Stimulated activated CD4-positive, alpha-beta T cell treated with anti-CD3 and anti-CD28 coated beads, Interleukin-4, amount 100 ng/mL, for 24 hours (primary cell): ENCODE data around the gene BCAN.
A peak's percentile ranks its signal among the peaks of the same experiment; 100 is the strongest.
"Not testable (repeated sequence)": the region's sequence is repeated elsewhere in the genome, so short reads cannot be mapped to it uniquely, and the experiment has no call there.

Experiments
- DNase-seq: peaks from one replicate; pipeline ENCODE4 v3.0.0-alpha.2; 2020

Gene BCAN

DNA sequence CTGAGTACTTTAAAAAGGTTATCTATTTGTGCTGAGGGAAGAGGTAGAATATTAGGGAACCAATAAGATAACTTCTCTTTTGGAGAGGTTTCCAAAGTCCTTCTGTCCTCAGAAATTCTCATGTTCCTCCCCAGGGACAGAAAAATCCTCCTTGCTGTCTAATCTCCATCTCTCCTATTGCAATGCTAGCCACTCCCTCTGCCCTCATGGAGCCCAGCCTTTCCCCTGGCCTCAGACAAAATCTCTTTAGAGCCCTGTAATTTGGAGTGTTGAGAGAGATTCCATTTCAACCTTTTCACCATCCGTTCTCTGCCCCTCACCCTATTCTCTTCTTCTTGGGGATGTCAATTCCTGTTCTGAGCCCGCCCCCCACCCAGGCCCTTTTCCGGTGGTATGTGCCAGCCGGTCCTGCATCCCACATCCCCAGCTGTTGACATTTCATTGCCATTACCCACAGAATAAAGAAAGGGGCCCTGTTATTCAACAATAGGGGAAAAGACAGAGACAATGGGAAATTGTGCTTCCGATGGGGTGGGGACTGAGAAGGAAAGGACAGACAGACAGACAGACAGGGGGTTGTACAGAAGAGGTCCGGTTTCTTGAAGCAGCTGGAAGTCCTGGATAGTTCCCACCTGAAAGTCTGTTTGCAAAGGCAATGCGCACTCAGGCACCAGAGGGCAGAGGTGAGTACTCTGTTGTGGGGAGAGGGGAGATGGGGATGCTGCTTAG lies 22.9 kb upstream of the BCAN start, which contains the start of gene HAPLN2:
Gene HAPLN2 (plus strand): TSS at position 563 of the 729 bp plus-strand sequence. CDS start 4,076 bp downstream, outside the sequence.
- DNase-seq = peak; percentile 30

DNA sequence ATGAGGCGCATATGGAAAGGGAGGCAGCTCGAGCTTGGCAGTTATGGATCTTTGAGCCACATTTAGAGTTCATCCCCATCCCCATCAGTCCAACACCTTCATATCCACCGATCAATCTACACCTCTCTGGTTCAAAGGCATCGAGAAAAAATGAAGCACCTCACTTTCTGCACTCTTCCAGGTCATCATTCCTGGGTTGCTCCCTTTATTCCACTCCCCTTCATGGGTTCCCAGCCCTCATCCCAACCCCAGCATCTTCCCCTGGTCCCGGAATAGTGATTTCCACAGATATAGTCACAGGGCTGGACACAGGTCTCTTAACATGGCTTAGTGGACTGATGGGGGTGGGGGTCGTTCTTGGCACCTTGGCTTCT lies 22.3 kb upstream of the BCAN start:
- no peak for DNase-seq

DNA sequence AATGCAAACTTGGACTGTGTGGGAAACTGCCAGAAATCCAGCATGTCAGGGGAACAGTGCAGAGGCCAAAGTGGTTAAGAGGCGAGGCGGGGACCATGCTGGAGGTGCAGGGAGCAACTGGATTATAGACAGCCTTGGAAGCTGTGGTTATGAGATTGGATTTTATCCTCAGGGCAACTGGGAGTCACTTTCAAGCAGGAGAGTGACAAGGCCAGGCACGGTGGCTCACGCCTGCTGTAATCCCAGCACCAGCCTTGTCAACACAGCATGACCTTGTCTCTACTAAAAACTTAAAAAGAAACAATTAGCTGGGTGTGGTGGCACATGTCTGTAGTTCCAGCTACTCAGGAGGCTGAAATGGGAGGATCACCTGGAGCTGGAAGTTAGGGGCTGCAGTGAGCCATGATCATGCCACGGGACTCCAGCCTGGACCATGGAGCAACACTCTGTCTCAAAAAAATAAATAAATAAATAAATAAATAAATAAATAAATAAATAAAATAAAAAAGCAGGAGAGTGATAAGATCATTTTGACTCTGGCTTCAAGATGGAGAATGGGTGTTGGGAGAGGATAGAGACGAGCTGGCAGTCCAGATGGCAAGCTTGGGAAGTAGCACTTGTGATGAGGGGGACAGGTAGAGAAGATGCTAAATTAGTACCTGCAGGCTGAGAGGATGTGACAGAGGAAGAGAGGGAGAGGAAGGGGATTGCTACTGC lies 19.2 kb upstream of the BCAN start:
- DNase-seq = no peak

DNA sequence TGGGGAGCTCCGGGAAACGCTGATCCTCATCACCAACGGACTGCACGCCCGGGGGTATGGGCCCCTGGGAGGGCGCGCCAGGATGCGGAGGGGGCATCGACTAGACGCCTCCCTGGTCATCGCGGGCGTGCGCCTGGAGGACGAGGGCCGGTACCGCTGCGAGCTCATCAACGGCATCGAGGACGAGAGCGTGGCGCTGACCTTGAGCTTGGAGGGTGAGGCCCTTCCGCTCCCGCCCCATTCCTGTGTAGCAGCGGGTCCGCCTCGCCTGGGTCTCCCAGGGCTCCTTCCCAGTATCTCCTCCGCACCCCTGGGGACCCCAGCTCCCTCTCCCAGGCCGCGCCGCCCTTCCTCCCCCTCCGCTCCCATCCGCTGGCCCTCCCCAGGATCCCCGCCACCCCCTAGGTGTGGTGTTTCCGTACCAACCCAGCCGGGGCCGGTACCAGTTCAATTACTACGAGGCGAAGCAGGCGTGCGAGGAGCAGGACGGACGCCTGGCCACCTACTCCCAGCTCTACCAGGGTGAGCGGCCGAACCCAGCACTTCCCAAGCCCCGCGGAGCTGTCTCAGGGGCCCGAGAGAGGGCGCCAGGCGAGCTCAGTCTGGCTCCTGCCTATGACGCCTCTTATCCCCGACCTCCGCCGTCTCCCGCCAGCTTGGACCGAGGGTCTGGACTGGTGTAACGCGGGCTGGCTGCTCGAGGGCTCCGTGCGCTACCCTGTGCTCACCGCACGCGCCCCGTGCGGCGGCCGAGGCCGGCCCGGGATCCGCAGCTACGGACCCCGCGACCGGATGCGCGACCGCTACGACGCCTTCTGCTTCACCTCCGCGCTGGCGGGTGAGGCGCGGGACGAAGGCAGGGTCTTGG lies 17.7 kb upstream of the BCAN start:
- DNase-seq = peak; percentile 40

DNA sequence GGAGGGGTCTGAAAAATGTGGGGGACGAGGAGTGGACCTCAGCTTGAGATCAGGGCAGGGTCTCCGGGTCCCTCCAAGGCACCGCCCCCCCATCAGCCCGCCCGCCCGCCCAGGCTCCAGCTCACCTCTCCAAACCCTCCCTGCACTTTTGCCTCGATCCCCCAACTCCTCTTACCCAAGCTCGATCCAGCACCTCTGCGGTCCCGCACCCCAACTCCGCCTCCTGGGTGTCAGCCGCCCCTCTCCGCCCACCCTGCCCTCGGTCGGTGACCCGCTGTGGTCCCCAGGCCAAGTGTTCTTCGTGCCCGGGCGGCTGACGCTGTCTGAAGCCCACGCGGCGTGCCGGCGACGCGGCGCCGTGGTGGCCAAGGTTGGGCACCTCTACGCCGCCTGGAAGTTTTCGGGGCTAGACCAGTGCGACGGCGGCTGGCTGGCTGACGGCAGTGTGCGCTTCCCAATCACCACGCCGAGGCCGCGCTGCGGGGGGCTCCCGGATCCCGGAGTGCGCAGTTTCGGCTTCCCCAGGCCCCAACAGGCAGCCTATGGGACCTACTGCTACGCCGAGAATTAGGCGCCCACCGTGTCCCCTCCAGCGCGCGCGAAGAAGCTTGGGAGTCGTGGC lies 17.0 kb upstream of the BCAN start:
- DNase-seq = no peak

DNA sequence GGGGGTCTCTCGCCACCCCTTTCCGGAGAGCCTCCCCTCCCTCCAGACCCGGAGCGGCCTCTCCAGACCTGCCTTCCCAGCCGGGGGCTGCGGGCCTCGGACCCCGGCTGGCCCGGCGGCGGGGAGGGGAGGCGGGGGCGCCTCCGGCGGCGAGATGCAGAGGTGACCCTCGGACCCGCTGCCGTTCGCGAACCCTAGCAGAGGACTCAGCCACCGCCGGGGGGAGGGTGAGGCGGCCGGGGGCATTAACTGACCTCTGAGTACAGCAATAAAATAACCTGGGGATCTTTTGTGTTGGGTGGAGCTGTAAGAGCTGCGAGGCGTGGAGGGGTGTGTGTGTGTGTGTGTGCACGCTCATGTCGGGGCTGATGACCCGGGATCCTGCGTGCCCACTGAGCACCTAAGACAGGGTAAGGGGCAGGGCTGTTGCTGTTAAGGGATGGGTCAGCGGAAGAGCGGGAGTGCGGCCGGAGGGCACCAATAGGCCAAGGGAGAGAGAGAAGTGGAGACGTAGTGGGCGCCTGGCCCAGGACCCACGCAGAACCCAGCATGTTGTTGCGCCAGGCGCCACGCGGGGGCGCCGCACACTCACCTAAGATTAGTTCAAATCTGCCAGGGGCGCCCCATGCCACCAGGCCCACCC lies 16.4 kb upstream of the BCAN start:
- peak; percentile 67 for DNase-seq

DNA sequence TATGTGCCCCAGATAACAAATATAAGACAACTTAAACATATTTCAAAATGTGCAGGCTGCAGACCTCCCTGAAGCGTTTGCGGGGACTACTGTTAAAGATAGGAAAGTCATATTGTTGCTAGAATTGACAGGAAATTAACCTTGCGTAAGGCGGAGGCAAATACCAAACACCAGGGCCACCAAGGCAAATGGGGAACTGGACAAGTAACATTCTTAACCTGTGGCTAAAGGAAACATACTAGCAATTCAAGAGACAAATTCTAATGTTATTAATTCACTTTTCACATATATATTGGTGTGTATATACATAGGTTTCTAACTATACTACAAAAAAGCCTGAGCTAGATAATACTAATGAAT lies 15.9 kb upstream of the BCAN start:
- no peak for DNase-seq

DNA sequence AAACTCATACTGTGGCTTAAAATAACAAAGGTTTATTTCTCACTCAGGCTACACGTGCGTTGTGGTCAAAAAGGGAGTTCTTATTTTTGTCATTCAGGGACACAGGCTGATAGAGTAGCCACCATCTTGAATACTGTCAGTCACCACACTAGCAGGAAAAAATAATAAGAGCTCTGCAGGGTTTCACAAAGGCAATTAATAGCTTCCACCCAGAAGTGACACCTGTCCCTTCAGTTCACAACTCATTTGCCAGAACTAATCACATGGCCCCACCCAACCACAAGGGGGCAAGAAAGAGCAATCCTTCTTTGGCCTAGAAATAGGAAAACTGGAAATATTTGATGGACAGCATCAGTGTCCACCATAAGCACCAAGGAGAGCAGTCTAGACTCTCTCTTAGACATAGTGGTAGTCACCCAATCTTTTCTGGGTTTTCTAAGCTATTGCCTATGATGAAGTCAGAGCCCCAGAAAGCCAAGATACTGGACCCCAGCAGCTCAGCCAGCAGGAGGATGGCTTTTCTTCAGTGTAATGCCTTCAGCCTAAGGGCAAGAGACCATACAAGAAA lies 14.5 kb upstream of the BCAN start:
- DNase-seq = peak; percentile 44

DNA sequence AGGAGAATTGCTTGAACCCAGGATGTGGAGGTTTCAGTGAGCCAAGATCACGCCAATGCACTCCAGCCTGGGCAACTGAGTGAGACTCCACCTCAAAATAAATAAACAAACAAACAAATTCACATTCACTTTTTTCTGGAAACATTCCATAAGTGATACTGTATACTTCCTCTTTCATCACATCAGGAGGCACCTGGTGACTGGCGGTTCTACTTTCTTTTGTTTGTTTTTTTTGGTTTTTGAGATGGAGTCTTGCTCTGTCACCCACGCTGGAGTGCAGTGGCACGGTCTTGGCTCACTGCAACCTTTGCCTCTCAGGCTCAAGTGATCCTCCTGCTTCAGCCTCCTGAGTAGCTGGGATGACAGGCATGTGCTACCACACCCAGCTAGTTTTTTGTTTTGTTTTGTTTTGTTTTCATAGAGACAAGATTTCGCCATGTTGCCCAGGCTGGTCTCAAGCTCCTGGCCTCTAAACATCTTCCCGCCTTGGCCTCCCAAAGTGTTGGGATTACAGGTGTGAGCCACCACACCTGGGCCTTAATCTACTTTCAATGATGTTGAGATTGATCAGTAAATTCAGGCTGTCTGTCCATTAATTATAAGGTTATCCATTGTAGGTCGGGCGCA lies 12.0 kb upstream of the BCAN start:
- no peak for DNase-seq

DNA sequence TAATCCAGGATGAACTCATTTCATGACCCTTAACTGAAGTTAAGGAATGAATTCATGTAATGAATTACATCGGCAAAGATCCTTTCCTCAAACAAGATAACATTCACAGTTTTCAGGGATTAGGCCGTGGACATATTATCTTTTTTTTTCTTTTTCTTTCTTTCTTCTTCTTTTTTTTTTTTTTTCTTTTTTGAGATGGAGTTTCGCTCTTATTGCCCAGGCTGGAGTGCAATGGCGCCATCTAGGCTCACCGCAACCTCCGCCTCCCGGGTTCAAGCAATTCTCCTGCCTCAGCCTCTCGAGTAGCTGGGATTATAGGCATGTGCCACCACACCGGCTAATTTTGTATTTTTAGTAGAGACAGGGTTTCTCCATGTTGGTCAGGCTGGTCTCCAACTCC lies 10.8 kb upstream of the BCAN start:
- not testable (repeated sequence) for DNase-seq

DNA sequence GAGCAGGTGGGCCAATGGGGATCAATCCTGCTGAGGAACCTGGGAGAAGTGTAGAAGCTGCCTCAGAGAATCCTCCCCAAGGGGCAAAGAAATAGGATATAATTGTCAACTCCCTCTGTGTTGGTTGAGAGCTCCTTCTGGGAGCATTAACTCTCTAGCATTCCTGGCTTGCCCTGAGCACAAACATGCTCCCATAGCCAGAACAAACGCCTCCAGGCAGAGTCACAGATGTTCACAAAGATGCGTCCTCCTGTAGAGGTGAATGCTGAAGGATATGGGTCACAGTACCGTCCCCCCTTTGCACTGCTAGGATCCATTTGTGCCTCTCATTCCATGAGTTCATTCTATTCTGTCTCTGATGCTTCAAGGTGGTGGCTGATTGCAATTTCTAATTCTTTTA lies 9.6 kb upstream of the BCAN start:
- DNase-seq = no peak

DNA sequence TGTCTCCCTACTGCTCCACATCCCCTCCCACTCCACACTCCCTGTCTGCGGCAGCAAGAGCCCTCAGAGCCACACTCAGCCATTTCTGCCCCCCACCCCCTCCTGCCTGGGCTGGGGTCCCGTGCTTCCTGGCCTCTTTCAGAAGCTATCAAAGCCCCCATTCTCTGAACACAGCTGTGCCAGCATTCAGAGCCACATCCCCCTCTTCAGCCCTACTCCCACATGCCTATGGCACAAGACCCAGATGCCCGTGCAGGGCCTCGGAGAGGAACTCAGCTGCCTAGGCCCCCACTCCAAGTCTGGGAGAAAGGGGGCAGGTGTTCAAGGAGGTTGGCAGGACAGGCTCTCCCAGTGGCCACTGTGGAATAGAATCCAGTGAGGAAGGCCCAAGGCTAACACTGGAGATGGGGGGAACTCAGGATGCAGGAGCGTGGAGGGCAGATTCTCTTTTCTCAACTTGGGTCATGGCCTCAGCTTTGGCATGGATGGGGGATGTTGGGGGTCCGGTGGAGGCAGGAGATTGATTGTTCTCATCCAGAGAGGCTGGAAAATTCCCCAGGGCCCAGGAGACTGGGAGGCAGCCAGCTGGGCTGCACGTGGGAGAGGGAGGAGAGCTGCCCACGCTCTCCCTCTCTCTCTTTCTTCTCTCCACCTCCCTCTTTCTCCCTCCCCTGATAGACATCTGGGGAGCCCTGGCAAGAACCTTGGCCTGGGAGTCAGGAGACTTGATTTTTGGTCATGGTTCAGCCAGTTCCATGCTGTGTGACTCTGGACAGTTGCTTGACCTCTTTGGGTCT lies 3.5 kb upstream of the BCAN start:
- no peak for DNase-seq

DNA sequence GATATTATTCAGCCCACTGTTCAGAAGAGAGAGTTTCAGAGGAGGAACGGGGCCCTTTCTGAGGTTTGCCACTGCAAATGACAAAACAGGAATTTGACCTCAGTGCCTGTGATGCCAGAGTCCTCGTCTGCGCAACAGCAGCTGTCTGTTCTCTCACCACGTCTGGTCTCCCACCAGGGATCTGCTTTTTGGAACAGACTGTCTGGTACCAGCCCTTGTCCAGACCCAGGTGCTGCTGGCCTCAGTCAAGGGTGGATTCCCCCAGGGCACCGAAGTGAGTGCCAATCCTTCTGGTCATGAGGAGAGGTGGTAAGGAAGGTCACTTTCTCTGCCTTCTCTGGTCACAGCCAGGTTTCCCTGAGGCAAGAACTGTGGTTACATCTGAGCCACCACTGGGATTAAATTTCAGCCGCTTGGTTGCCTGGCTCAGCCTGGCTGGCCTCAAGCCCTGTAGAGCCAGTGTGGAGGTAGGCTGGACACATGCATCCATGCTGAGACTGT lies 2.3 kb upstream of the BCAN start:
- no peak for DNase-seq

DNA sequence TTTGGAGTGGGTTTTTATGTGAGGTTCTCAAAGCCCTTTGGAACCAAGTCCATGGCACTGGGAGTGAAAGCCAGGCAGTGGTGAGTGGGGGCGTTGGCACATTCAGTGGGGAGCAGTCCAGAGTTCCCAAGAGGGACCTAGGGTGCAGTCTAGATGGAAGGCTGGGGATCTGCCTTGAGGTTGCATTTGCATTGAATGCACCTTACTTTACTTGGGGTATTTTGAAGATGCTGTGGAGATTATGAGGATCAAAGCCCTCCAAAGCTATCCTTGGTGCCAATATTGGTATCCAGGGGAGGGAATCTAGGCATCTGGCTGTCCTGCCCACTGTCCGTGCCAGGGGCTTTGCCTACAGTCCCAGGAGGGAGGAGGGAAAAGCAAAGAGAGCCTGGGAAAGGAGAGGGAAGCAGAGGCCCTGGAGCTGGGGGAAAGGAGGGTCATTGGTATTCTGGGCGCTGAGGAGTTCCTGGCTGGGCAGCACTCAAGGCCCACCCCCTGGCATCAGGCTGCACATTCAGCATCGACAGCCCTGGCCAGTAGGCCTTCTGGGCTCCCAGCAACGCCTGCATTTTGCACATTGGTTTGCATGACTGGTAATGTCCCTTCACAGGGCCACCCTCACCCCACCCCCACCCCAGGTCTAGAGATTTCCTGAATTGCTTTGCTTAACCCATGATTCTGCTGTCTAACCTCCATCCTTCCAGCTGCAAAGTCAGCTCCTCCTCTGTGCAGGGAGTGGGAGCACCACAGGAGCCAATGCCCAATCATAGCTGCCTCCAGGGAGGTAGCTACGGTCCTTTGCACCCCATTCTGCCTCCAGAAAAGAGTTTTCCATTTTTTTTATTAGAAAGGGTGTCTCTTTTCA lies 843 bp upstream of the BCAN start:
- DNase-seq = no peak

DNA sequence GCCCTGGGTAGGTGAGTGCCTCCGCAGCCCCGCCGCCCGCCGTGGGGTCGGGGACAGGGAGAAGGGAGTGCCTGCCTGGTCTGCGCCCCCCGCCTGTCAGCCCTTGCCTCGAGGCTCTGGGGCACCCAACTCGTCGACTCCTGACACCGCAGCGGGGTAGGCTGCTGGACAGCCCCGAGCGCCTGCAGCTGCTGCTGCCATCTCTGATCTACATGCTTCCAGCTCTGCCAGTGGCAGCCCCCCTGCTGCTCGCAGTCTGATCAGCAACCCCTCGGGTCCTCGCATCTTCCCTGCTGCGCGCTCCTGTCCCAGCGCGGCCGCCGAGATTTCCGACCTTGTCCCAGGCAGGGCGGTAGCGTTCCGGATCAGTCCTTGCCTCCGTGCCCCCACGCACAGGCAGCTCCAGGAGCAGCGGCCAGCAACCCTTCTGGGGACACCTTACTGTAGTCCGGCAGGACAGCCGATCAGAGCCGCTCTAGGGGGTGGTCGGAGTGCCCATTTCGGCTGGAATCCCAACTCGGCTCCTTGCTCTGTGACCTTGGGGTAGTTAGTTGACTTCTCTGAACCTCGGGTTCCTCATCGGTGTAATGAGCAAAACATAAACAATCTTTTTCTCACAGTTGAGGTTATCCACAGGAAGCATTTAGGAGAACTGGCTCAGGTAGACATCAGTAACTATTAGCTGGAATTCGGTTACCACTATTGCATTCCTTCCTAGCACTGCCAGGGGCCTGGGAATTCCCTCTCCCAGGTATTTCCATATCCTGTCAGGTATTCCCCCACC lies 540 bp downstream of the BCAN start:
- no peak for DNase-seq

DNA sequence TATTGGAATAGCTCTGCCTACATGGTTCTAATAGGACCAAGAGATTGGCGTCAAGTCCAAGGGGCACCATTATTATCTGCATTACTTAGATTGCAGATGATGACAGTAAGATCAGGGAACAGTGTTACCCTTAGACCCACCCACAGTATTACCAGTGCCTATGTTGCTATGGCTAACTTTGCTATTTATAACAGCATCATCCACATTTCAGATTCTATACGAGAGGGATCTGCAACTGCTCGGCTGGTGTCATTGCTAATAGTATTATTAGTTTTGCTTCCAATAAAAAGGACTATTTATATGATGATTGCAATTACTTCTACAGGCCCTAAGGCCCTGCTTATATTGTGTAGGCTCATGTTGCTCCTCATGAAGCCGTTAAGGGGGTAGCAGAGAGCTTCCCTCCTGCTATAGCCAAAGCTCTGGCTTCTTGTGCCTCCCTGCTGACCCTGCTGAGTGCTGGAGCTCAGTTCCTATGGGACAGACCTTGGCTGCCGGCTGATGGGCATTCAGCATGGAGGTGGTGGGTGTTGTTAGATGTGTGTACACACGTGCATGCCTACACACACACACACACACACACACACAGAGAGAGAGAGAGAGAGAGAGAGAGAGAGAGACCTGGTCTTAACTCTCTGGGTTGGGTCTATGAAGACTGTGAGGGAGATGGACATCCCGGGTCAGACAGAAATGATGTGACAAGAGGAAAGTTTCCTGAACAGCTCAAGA lies 1.3 kb downstream of the BCAN start:
- DNase-seq = no peak

DNA sequence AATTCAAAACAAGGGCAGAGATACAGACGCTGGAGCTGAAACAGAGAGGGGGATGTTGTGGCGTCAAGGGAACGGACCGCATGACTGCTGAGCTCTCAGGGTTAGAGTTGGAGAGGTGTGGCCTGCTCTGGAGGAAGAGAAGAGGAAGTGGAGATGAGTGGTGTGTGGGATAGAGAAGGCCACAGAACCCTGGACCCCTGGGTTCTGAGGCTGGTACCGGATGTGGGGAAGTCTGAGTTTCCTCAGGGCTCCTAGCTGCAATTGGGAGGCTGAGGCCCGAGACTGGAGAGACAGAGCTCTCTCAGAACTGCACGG lies 1.8 kb downstream of the BCAN start:
- DNase-seq = no peak

DNA sequence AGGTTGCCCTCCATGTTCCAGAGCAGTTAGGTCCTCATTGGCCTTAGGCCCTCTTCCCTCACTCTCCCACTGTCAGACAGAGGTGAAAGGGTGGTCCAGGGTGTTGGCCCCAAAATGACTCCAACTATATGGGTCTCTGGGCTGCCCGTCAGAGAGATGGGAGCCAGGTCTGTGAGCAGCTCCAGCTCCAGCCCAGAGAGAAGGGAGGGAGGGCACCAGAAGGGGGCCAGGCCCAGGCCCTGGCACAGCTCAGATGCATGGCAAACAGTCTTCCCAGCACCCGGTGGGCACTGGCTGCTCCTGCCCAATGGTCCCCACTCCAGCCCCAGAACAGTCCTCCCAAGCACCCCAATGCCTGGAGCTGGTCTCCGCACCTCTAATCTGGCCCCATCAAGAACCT lies 2.2 kb downstream of the BCAN start:
- DNase-seq = no peak
